SU-DHL-6 (cell line): ENCODE data around the gene PKN1.

ENCODE experiments used
- H2AFZ ChIP-seq: fragments of 200-600 bp; sonication (generic); 2 replicates; pipeline ENCODE4 v1.6.1; 2014; ENCODE audit warnings: low read depth, mild to moderate bottlenecking, moderate library complexity, mixed read lengths, antibody characterized with exemption, low read length; ENCODE audit not compliant: severe bottlenecking
- H3F3A ChIP-seq: fragments of 200-600 bp; shearing (Covaris generic); 2 replicates; pipeline ENCODE4 v1.6.0; 2016; ENCODE audit warnings: antibody characterized with exemption, mild to moderate bottlenecking; ENCODE audit not compliant: insufficient read depth
- H3K27ac ChIP-seq: fragments of 200-600 bp; sonication (generic); 2 replicates; pipeline ENCODE4 v1.5.1; 2016; ENCODE audit warnings: low read depth, mild to moderate bottlenecking, low read length, moderate library complexity, mixed read lengths
- H3K27me3 ChIP-seq: fragments of 200-600 bp; sonication (generic), shearing (Covaris generic); 2 replicates; pipeline ENCODE4 v1.6.0; 2014; ENCODE audit warnings: mild to moderate bottlenecking, low read length
- H3K36me3 ChIP-seq: fragments of 200-600 bp; sonication (generic); 2 replicates; pipeline ENCODE4 v1.6.1; 2014; ENCODE audit warnings: mild to moderate bottlenecking, low read length, mixed read lengths
- H3K4me2 ChIP-seq: fragments of 300-600, 200-600 bp; shearing (Covaris generic), sonication (generic); 2 replicates; pipeline ENCODE4 v1.6.0; 2014; ENCODE audit warnings: low read length, low read depth, mild to moderate bottlenecking; ENCODE audit not compliant: poor library complexity, severe bottlenecking
- H3K4me3 ChIP-seq: fragments of 200-600 bp; sonication (generic); 2 replicates; pipeline ENCODE4 v1.5.1; 2014; ENCODE audit warnings: antibody characterized with exemption, low read length, mild to moderate bottlenecking, mixed read lengths; ENCODE audit not compliant: insufficient read depth, poor library complexity, severe bottlenecking
- H3K79me2 ChIP-seq: fragments of 200-600 bp; sonication (generic); 2 replicates; pipeline ENCODE4 v1.6.1; 2014; ENCODE audit warnings: mild to moderate bottlenecking, low read length, moderate library complexity; ENCODE audit not compliant: insufficient read depth
- H3K9ac ChIP-seq: fragments of 200-600 bp; sonication (generic); 2 replicates; pipeline ENCODE4 v1.7.0; 2014; ENCODE audit warnings: mild to moderate bottlenecking, low read length
- H3K9me2 ChIP-seq: fragments of 200-600 bp; sonication (generic); replicated peaks from 2 replicates; pipeline ENCODE4 v1.6.1; 2014; ENCODE audit warnings: low read length; ENCODE audit not compliant: insufficient read depth
- H3K9me3 ChIP-seq: fragments of 200-600 bp; sonication (generic); 2 replicates; pipeline ENCODE4 v1.6.1; 2014; ENCODE audit warnings: low read length, mixed read lengths; ENCODE audit not compliant: insufficient read depth
- H4K20me1 ChIP-seq: fragments of 200-600 bp; sonication (generic); 2 replicates; pipeline ENCODE4 v1.6.1; 2014; ENCODE audit warnings: low read depth, mild to moderate bottlenecking, antibody characterized with exemption, low read length, moderate library complexity, mixed read lengths
- CTCF ChIP-seq: fragments of 200-600 bp; sonication (generic); IDR thresholded peaks from one replicate; pipeline ENCODE4 v1.5.1; 2017; ENCODE audit warnings: antibody characterized with exemption, mild to moderate bottlenecking, low read length, moderate library complexity; ENCODE audit not compliant: insufficient read depth, poor library complexity, severe bottlenecking
- EZH2phosphoT487 ChIP-seq: fragments of 200-600 bp; sonication (generic), shearing (Covaris generic); conservative IDR thresholded peaks from 2 replicates; pipeline ENCODE4 v1.6.1; 2018; ENCODE audit warnings: mild to moderate bottlenecking, antibody characterized with exemption, low read length, moderate library complexity, mixed read lengths

PKN1 gene

GRCh38 chr19:14477418-14478112, 44.5 kb downstream of the PKN1 start:
- H3K27me3 ChIP-seq: no peaks in the 10 kb centered on the region
- no peaks in the 10 kb centered on the region for H3K79me2 ChIP-seq
- no peaks in the 10 kb centered on the region for H3F3A ChIP-seq
- TF ChIP-seq EZH2phosphoT487: no peak
- TF ChIP-seq CTCF: no peak
- H4K20me1 ChIP-seq: no peaks in the 10 kb centered on the region
- H2AFZ ChIP-seq: no peak overlapping the region
- no peak overlapping the region for H3K4me2 ChIP-seq
- no peak overlapping the region for H3K4me3 ChIP-seq
- H3K36me3 ChIP-seq: no peaks in the 10 kb centered on the region
- H3K9me3 ChIP-seq: no peaks in the 10 kb centered on the region
- no peak overlapping the region for H3K9ac ChIP-seq
- no peak overlapping the region for H3K27ac ChIP-seq
- no peaks in the 10 kb centered on the region for H3K9me2 ChIP-seq

- Histone ChIP-seq H4K20me1 (no peaks in the 10 kb centered on the region), H3K79me2 (no peaks in the 10 kb centered on the region), H3K4me3 (no peak overlapping the region), H3K9me3 (no peaks in the 10 kb centered on the region), H3K27ac (no peak overlapping the region), H3K36me3 (no peaks in the 10 kb centered on the region), H3F3A (no peaks in the 10 kb centered on the region), H3K9me2 (no peaks in the 10 kb centered on the region), H3K9ac (no peak overlapping the region), H3K27me3 (no peaks in the 10 kb centered on the region), H3K4me2 (no peak overlapping the region), H2AFZ (no peak overlapping the region)
- TF ChIP-seq CTCF (no peak), EZH2phosphoT487 (no peak)
These were observed 45.0 kb downstream of the PKN1 start for GRCh38 chr19:14478113-14478545.

GRCh38 chr19:14479309-14479974, 46.3 kb downstream of the PKN1 start:
- Histone ChIP-seq H3K36me3 (no peaks in the 10 kb centered on the region), H3K9me3 (no peaks in the 10 kb centered on the region), H3K9ac (no peak overlapping the region), H3K9me2 (no peaks in the 10 kb centered on the region), H3K79me2 (no peaks in the 10 kb centered on the region), H3K4me2 (no peak overlapping the region), H4K20me1 (no peaks in the 10 kb centered on the region), H2AFZ (no peak overlapping the region), H3K4me3 (no peak overlapping the region), H3K27me3 (no peaks in the 10 kb centered on the region), H3K27ac (no peak overlapping the region), H3F3A (no peaks in the 10 kb centered on the region)
- no peak for TF ChIP-seq CTCF
